ENCODE results near the gene TMED8. TPM values are rescaled to one million over a fixed set of nuclear protein-coding genes. Genes with fewer than 3 reads are reported as not detected.
A peak's percentile ranks its signal among the peaks of the same experiment; 100 is the strongest.

The TMED8 gene
- total RNA-seq, 1 donor from 2014 or later = 23.5 TPM

- H3K36me3 Mint-ChIP-seq = no peaks in the 10 kb centered on the region
These were observed 32.2 kb upstream of the TMED8 start for GRCh38 chr14:77409131-77409533.

GRCh38 chr14:77407158-77407557, 30.3 kb upstream of the TMED8 start:
- Histone ChIP-seq H3K36me3 (no peaks in the 10 kb centered on the region), H3K4me1 (no peaks in the 10 kb centered on the region), H3K27ac (no peak overlapping the region), H3F3A (ENCODE audit: low read depth) (no peaks in the 10 kb centered on the region), H2AFZ (replicated peaks) (no peak overlapping the region), H3K4me2 (no peak overlapping the region), H3K4me3 (no peak overlapping the region), H3K9me3 (ENCODE audit: low read depth) (no peaks in the 10 kb centered on the region), H3K9ac (no peak overlapping the region), H3K79me2 (ENCODE audit: low read depth) (no peaks in the 10 kb centered on the region), H3K27me3 (no peaks in the 10 kb centered on the region), H4K20me1 (ENCODE audit: low read depth) (no peaks in the 10 kb centered on the region)
- no peak for DNase-seq (ENCODE audit: low spot score)
- H3K36me3 Mint-ChIP-seq = no peaks in the 10 kb centered on the region
- no peak overlapping the region for H3K27ac Mint-ChIP-seq
- TF ChIP-seq CTCF (IDR thresholded peaks at IDR 0.05) (no peak), EZH2phosphoT487 (IDR thresholded peaks at IDR 0.05) (no peak), EZH2 (IDR thresholded peaks at IDR 0.05) (no peak)
- no peaks in the 10 kb centered on the region for H3K4me1 Mint-ChIP-seq
- no peak overlapping the region for H3K4me3 Mint-ChIP-seq
- no peaks in the 10 kb centered on the region for H3K9me3 Mint-ChIP-seq
- peaks cover 4% of the 10 kb centered on the region for H3K27me3 Mint-ChIP-seq (ENCODE audit: insufficient read depth, low read depth)

More at GRCh38 chr14:77409131-77409533, 32.2 kb upstream of the TMED8 start:
- H3K4me2 ChIP-seq = no peak overlapping the region
- no peaks in the 10 kb centered on the region for H3K27me3 ChIP-seq
- H3K4me3 Mint-ChIP-seq = no peak overlapping the region
- H3K79me2 ChIP-seq (ENCODE audit: low read depth) = no peaks in the 10 kb centered on the region
- H3K9ac ChIP-seq = no peak overlapping the region
- H3K9me3 ChIP-seq (ENCODE audit: low read depth) = no peaks in the 10 kb centered on the region
- no peak for TF ChIP-seq EZH2phosphoT487 (IDR thresholded peaks at IDR 0.05)
- peak; percentile 45 for TF ChIP-seq CTCF (IDR thresholded peaks at IDR 0.05)
- H3F3A ChIP-seq (ENCODE audit: low read depth) = no peaks in the 10 kb centered on the region
- H3K4me1 Mint-ChIP-seq = no peaks in the 10 kb centered on the region
- no peaks in the 10 kb centered on the region for H4K20me1 ChIP-seq (ENCODE audit: low read depth)
- peak; percentile 17 for DNase-seq (ENCODE audit: low spot score)
- H3K9me3 Mint-ChIP-seq = no peaks in the 10 kb centered on the region
- no peak overlapping the region for H3K27ac ChIP-seq
- no peaks in the 10 kb centered on the region for H3K4me1 ChIP-seq
- no peak overlapping the region for H2AFZ ChIP-seq (replicated peaks)
- no peaks in the 10 kb centered on the region for H3K36me3 ChIP-seq
- peaks cover 4% of the 10 kb centered on the region for H3K27me3 Mint-ChIP-seq (ENCODE audit: insufficient read depth, low read depth)
- no peak overlapping the region for H3K27ac Mint-ChIP-seq
- H3K4me3 ChIP-seq = no peak overlapping the region

- H3K27ac ChIP-seq = no peak overlapping the region
- no peaks in the 10 kb centered on the region for H3K79me2 ChIP-seq (ENCODE audit: low read depth)
- H3F3A ChIP-seq (ENCODE audit: low read depth) = no peaks in the 10 kb centered on the region
- Mint-ChIP-seq H3K27ac (no peak overlapping the region), H3K9me3 (no peaks in the 10 kb centered on the region), H3K27me3 (ENCODE audit: insufficient read depth, low read depth) (peaks cover 4% of the 10 kb centered on the region), H3K4me3 (no peak overlapping the region), H3K36me3 (no peaks in the 10 kb centered on the region), H3K4me1 (no peaks in the 10 kb centered on the region)
- H3K4me2 ChIP-seq = no peak overlapping the region
- no peak overlapping the region for H2AFZ ChIP-seq (replicated peaks)
- H3K4me3 ChIP-seq = no peak overlapping the region
- DNase-seq (ENCODE audit: low spot score) = no peak
- H3K9me3 ChIP-seq (ENCODE audit: low read depth) = no peaks in the 10 kb centered on the region
- no peaks in the 10 kb centered on the region for H3K36me3 ChIP-seq
- no peaks in the 10 kb centered on the region for H3K27me3 ChIP-seq
- H3K9ac ChIP-seq = no peak overlapping the region
- no peaks in the 10 kb centered on the region for H4K20me1 ChIP-seq (ENCODE audit: low read depth)
- no peaks in the 10 kb centered on the region for H3K4me1 ChIP-seq
- no peak for TF ChIP-seq EZH2 (IDR thresholded peaks at IDR 0.05)
- no peak for TF ChIP-seq EZH2phosphoT487 (IDR thresholded peaks at IDR 0.05)
- no peak for TF ChIP-seq CTCF (IDR thresholded peaks at IDR 0.05)
These were observed 29.8 kb upstream of the TMED8 start for GRCh38 chr14:77406718-77407117.
